HCT116 (cell line): ENCODE measurements around the gene CA6. TPM values are rescaled to one million over a fixed set of nuclear protein-coding genes. Genes with fewer than 3 reads are reported as not detected.

Experiments used
- ATAC-seq: fragments of 200-7000 bp; cut with Tn5 transposase; 2 replicates; pipeline ENCODE4 v1.9.1; 2020; ENCODE audit warnings: mild to moderate bottlenecking, moderate library complexity
- BruUV-seq: library from RNA; stranded (reverse); fragments of 400-500 nt; replicated peaks from 2 replicates; lab custom pipeline; 2021; lab: Mats Ljungman, UMichigan
- CTCF ChIA-PET: fragments of 300-600 bp; sonication (Branson Sonifier 250); formaldehyde crosslinking; loops from one replicate; lab custom pipeline; 2021; ENCODE audit warnings: antibody characterized with exemption; lab: Charles Lee
- POLR2A ChIA-PET: fragments of 300-600, 350-600 bp; sonication (Branson Sonifier 250); formaldehyde crosslinking; loops from one replicate; lab custom pipeline; 2021; ENCODE audit warnings: antibody characterized with exemption; lab: Charles Lee
- RAD21 ChIA-PET, 2 experiments: fragments of 300-600 bp; sonication (Branson Sonifier 250); formaldehyde crosslinking; loops; one replicate each; lab custom pipeline; 2023; ENCODE audit warnings: low total read pairs in 2 of 2; ENCODE audit not compliant: uncharacterized antibody in 2 of 2, unreplicated experiment in 2 of 2, low non-redundant PET in 1 of 2; lab: Charles Lee
- DNase-seq: peaks from one replicate; pipeline ENCODE4 v3.0.0-alpha.2; 2010; ENCODE audit warnings: low read depth, low spot score
- H2AFZ ChIP-seq: fragments of 200-600 bp; shearing (Covaris generic), sonication (generic); 2 replicates; pipeline ENCODE4 v1.6.1; 2017; ENCODE audit warnings: low read depth, mixed run types, mixed read lengths, antibody characterized with exemption, low read length; ENCODE audit not compliant: poor library complexity, severe bottlenecking
- H3K27ac ChIP-seq: 2 replicates; pipeline ENCODE4 v1.5.1; 2012; ENCODE audit warnings: low read depth, low read length
- H3K27me3 ChIP-seq: fragments of 200-600 bp; sonication (generic); 2 replicates; pipeline ENCODE4 v1.6.1; 2016; ENCODE audit warnings: mixed run types, low read length, mixed read lengths; ENCODE audit not compliant: insufficient read depth
- H3K36me3 ChIP-seq, 2 experiments: fragments of 200-500 bp in 1 of 2; fragments of 200-600 bp in 1 of 2; sonication (Bioruptor generic) in 1 of 2; sonication (generic) in 1 of 2; 2 replicates each; pipeline versions ENCODE4 v1.5.1 to v1.6.1; 2014 to 2016; ENCODE audit warnings: low read length in 2 of 2, inconsistent platforms in 1 of 2, mixed read lengths in 1 of 2, mixed run types in 1 of 2; ENCODE audit not compliant: insufficient read depth in 2 of 2, control insufficient read depth in 1 of 2
- H3K4me1 ChIP-seq, 2 experiments: fragments of 200-600 bp in 1 of 2; sonication (generic) in 1 of 2; 2 replicates each; pipeline versions ENCODE4 v1.5.1 to v1.6.1; 2012 to 2017; ENCODE audit warnings: low read length in 2 of 2, inconsistent platforms in 1 of 2, mild to moderate bottlenecking in 1 of 2, mixed read lengths in 1 of 2, mixed run types in 1 of 2, moderate library complexity in 1 of 2; ENCODE audit not compliant: insufficient read depth in 2 of 2, control insufficient read depth in 1 of 2
- H3K4me2 ChIP-seq: fragments of 200-600 bp; sonication (generic); 2 replicates; pipeline ENCODE4 v1.6.1; 2017; ENCODE audit warnings: mixed run types, low read length, mixed read lengths
- H3K4me3 ChIP-seq, 2 experiments: fragments of 200-600 bp in 1 of 2; sonication (generic) in 1 of 2; replicated peaks in 1 of 2; 2 replicates each; pipeline ENCODE4 v1.5.1; 2011 to 2016; ENCODE audit warnings: low read length in 2 of 2, control low read depth in 1 of 2, low read depth in 1 of 2, mild to moderate bottlenecking in 1 of 2, mixed read lengths in 1 of 2, mixed run types in 1 of 2
- H3K79me2 ChIP-seq: fragments of 200-600 bp; sonication (generic); 2 replicates; pipeline ENCODE4 v1.6.1; 2017; ENCODE audit warnings: mild to moderate bottlenecking, mixed run types, low read length, moderate library complexity, mixed read lengths; ENCODE audit not compliant: insufficient read depth
- H3K9ac ChIP-seq: fragments of 200-600 bp; sonication (generic); 2 replicates; pipeline ENCODE4 v1.6.1; 2016; ENCODE audit warnings: low read length, mixed read lengths
- H3K9me2 ChIP-seq: fragments of 200-600 bp; sonication (generic), shearing (Covaris generic); 2 replicates; pipeline ENCODE4 v1.6.1; 2017; ENCODE audit warnings: mixed run types, mild to moderate bottlenecking, moderate library complexity; ENCODE audit not compliant: insufficient read depth
- H3K9me3 ChIP-seq, 2 experiments: fragments of 200-500 bp in 1 of 2; fragments of 200-600 bp in 1 of 2; sonication (Bioruptor generic) in 1 of 2; sonication (generic) in 1 of 2; 2 replicates each; pipeline ENCODE4 v1.6.1; 2014 to 2017; ENCODE audit warnings: low read length in 2 of 2, mixed read lengths in 2 of 2, inconsistent platforms in 1 of 2, low read depth in 1 of 2, mild to moderate bottlenecking in 1 of 2, mixed run types in 1 of 2, moderate library complexity in 1 of 2; ENCODE audit not compliant: control insufficient read depth in 1 of 2, insufficient read depth in 1 of 2
- H4K20me1 ChIP-seq: fragments of 200-600 bp; sonication (generic), shearing (Covaris generic); 2 replicates; pipeline ENCODE4 v1.6.1; 2017; ENCODE audit warnings: mixed run types, mild to moderate bottlenecking, moderate library complexity; ENCODE audit not compliant: insufficient read depth
- CEBPB ChIP-seq: IDR thresholded peaks from 2 replicates; pipeline ENCODE4 v1.6.1; 2012; ENCODE audit warnings: low read depth
- EGR1 ChIP-seq: IDR thresholded peaks from 2 replicates; pipeline ENCODE4 v1.6.1; 2012; ENCODE audit warnings: low read depth
- ELF1 ChIP-seq: IDR thresholded peaks from 2 replicates; pipeline ENCODE4 v1.6.1; 2012; ENCODE audit warnings: low read depth, borderline replicate concordance
- EZH2 ChIP-seq: fragments of 200-600 bp; sonication (generic); IDR thresholded peaks from 2 replicates; pipeline ENCODE4 v1.6.1; 2017; ENCODE audit warnings: antibody characterized with exemption, mixed run types
- EZH2phosphoT487 ChIP-seq: fragments of 200-600 bp; IDR thresholded peaks from 2 replicates; pipeline ENCODE4 v1.6.1; 2018; ENCODE audit warnings: antibody characterized with exemption, borderline replicate concordance
- FOSL1 ChIP-seq: IDR thresholded peaks from 2 replicates; pipeline ENCODE4 v1.6.1; 2012; ENCODE audit warnings: low read depth
- POLR2A ChIP-seq: IDR thresholded peaks from 2 replicates; pipeline ENCODE4 v1.7.0; 2011; ENCODE audit warnings: borderline replicate concordance; ENCODE audit not compliant: insufficient read depth, insufficient read length; ENCODE audit errors: extremely low read depth
- POLR2AphosphoS5 ChIP-seq: IDR thresholded peaks from 2 replicates; pipeline ENCODE4 v1.6.1; 2011; ENCODE audit warnings: mild to moderate bottlenecking, low read depth, low read length, moderate library complexity
- RAD21 ChIP-seq: IDR thresholded peaks from 2 replicates; pipeline ENCODE4 v1.6.1; 2012; ENCODE audit warnings: low read depth, mild to moderate bottlenecking
- SIN3A ChIP-seq: IDR thresholded peaks from 2 replicates; pipeline ENCODE4 v1.6.1; 2012; ENCODE audit warnings: low read depth
- SP1 ChIP-seq: IDR thresholded peaks from 2 replicates; pipeline ENCODE4 v1.6.1; 2012; ENCODE audit warnings: low read depth
- SRF ChIP-seq: IDR thresholded peaks from 2 replicates; pipeline ENCODE4 v1.6.1; 2012; ENCODE audit warnings: low read depth
- YY1 ChIP-seq: IDR thresholded peaks from 2 replicates; pipeline ENCODE4 v1.6.1; 2011; ENCODE audit warnings: low read length, low read depth, moderate library complexity, mild to moderate bottlenecking; ENCODE audit not compliant: insufficient replicate concordance; ENCODE audit errors: extremely low read depth
- ZFX ChIP-seq: fragments of 450-650 bp; IDR thresholded peaks from 2 replicates; pipeline ENCODE4 v1.6.1; 2017
- ZNF274 ChIP-seq: fragments of 200-500 bp; sonication (Bioruptor generic); IDR thresholded peaks from 2 replicates; pipeline ENCODE4 v1.6.1; 2014; ENCODE audit warnings: mild to moderate bottlenecking, low read depth, low read length, inconsistent platforms
- intact Hi-C: fragments of 100-400 bp; cut with micrococcal nuclease; formaldehyde crosslinking; loops from 2 replicates; pipeline ENCODE4 v1.10.0; 2022
- total RNA-seq: library from RNA; stranded (reverse); gene quantifications from one replicate; pipeline ENCODE4 v1.2.1, GENCODE V29; 2021; ENCODE audit not compliant: unreplicated experiment
- TF ChIP-seq, protein P1 (sequence below): IDR thresholded peaks from 2 replicates; pipeline ENCODE4 v1.6.1; 2012
- TF ChIP-seq, protein P2 (sequence below): IDR thresholded peaks from 2 replicates; pipeline ENCODE4 v1.6.1; 2011; ENCODE audit warnings: mild to moderate bottlenecking, low read length, moderate library complexity; ENCODE audit not compliant: insufficient replicate concordance; ENCODE audit errors: extremely low read depth
- TF ChIP-seq, protein P3 (sequence below): IDR thresholded peaks from 2 replicates; pipeline ENCODE4 v1.6.1; 2012
- TF ChIP-seq, protein P4 (sequence below): IDR thresholded peaks from 2 replicates; pipeline ENCODE4 v1.6.1; 2012; ENCODE audit warnings: low read depth
- TF ChIP-seq, protein P5 (sequence below), 3 experiments: fragments of 200-600 bp in 1 of 3; sonication (generic) in 1 of 3; IDR thresholded peaks in 2 of 3; conservative IDR thresholded peaks in 1 of 3; 2 replicates each; pipeline ENCODE4 v1.5.1; 2012 to 2017; ENCODE audit warnings: low read depth in 2 of 3, low read length in 2 of 3, antibody characterized with exemption in 1 of 3, borderline replicate concordance in 1 of 3, control low read depth in 1 of 3, mild to moderate bottlenecking in 1 of 3, mixed read lengths in 1 of 3, mixed run types in 1 of 3, moderate library complexity in 1 of 3; ENCODE audit not compliant: insufficient read depth in 1 of 3

The CA6 gene
- total RNA-seq, 1 experiment from 2014 or later = not detected

DNA sequence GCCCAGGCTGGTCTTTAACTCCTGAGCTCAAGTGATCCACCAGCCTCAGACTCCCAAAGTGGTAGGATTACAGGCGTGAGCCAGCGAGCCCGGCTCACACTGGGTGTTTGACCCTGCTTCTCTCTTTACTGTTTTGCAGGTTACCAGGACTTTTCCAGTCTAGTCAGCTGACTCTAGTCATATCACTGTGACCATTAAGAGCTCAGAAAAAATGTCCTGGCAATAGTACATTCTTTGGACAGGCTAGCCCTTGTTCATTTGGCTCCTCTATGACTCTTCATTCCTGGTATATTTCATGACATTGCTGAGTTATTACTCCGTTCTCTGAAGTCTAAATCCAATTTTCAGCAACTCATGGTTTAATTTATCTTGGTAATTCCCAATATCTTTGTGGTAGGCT is 8.0 kb upstream of the CA6 start:
- Histone ChIP-seq H3K4me2 (no peak overlapping the region), H3K9me3 (no peaks in the 10 kb centered on the region), H4K20me1 (no peaks in the 10 kb centered on the region), H3K79me2 (no peaks in the 10 kb centered on the region), H2AFZ (no peak overlapping the region), H3K9me2 (no peaks in the 10 kb centered on the region), H3K27ac (no peak overlapping the region), H3K36me3 (no peaks in the 10 kb centered on the region), H3K4me1 (peaks cover 0 to 21% of the 10 kb centered on the region in 2 experiments; a peak in 2 of 4 replicates)
- ATAC-seq (no peak), DNase-seq (no peak)
- no TSS peak for BruUV-seq
- intact Hi-C loops = no loop called here
- TF ChIP-seq, protein P1, sequence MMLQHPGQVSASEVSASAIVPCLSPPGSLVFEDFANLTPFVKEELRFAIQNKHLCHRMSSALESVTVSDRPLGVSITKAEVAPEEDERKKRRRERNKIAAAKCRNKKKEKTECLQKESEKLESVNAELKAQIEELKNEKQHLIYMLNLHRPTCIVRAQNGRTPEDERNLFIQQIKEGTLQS = no peak
- no peak for TF ChIP-seq SRF
- TF ChIP-seq SP1 = no peak
- TF ChIP-seq POLR2A = no peak
- no peak for TF ChIP-seq EZH2phosphoT487
- TF ChIP-seq ZFX = no peak
- no peak for TF ChIP-seq POLR2AphosphoS5
- no peak for TF ChIP-seq CEBPB
- TF ChIP-seq YY1 = no peak
- no peak for TF ChIP-seq SIN3A
- no peak for TF ChIP-seq EZH2
- no peak for TF ChIP-seq RAD21
- TF ChIP-seq, protein P2, sequence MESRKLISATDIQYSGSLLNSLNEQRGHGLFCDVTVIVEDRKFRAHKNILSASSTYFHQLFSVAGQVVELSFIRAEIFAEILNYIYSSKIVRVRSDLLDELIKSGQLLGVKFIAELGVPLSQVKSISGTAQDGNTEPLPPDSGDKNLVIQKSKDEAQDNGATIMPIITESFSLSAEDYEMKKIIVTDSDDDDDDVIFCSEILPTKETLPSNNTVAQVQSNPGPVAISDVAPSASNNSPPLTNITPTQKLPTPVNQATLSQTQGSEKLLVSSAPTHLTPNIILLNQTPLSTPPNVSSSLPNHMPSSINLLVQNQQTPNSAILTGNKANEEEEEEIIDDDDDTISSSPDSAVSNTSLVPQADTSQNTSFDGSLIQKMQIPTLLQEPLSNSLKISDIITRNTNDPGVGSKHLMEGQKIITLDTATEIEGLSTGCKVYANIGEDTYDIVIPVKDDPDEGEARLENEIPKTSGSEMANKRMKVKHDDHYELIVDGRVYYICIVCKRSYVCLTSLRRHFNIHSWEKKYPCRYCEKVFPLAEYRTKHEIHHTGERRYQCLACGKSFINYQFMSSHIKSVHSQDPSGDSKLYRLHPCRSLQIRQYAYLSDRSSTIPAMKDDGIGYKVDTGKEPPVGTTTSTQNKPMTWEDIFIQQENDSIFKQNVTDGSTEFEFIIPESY = no peak
- TF ChIP-seq, protein P3, sequence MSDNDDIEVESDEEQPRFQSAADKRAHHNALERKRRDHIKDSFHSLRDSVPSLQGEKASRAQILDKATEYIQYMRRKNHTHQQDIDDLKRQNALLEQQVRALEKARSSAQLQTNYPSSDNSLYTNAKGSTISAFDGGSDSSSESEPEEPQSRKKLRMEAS = no peak
- TF ChIP-seq EGR1 = no peak
- no peak for TF ChIP-seq ELF1
- TF ChIP-seq FOSL1 = no peak
- TF ChIP-seq, protein P4, sequence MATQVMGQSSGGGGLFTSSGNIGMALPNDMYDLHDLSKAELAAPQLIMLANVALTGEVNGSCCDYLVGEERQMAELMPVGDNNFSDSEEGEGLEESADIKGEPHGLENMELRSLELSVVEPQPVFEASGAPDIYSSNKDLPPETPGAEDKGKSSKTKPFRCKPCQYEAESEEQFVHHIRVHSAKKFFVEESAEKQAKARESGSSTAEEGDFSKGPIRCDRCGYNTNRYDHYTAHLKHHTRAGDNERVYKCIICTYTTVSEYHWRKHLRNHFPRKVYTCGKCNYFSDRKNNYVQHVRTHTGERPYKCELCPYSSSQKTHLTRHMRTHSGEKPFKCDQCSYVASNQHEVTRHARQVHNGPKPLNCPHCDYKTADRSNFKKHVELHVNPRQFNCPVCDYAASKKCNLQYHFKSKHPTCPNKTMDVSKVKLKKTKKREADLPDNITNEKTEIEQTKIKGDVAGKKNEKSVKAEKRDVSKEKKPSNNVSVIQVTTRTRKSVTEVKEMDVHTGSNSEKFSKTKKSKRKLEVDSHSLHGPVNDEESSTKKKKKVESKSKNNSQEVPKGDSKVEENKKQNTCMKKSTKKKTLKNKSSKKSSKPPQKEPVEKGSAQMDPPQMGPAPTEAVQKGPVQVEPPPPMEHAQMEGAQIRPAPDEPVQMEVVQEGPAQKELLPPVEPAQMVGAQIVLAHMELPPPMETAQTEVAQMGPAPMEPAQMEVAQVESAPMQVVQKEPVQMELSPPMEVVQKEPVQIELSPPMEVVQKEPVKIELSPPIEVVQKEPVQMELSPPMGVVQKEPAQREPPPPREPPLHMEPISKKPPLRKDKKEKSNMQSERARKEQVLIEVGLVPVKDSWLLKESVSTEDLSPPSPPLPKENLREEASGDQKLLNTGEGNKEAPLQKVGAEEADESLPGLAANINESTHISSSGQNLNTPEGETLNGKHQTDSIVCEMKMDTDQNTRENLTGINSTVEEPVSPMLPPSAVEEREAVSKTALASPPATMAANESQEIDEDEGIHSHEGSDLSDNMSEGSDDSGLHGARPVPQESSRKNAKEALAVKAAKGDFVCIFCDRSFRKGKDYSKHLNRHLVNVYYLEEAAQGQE = no peak
- no peak for TF ChIP-seq ZNF274
- TF ChIP-seq, protein P5, sequence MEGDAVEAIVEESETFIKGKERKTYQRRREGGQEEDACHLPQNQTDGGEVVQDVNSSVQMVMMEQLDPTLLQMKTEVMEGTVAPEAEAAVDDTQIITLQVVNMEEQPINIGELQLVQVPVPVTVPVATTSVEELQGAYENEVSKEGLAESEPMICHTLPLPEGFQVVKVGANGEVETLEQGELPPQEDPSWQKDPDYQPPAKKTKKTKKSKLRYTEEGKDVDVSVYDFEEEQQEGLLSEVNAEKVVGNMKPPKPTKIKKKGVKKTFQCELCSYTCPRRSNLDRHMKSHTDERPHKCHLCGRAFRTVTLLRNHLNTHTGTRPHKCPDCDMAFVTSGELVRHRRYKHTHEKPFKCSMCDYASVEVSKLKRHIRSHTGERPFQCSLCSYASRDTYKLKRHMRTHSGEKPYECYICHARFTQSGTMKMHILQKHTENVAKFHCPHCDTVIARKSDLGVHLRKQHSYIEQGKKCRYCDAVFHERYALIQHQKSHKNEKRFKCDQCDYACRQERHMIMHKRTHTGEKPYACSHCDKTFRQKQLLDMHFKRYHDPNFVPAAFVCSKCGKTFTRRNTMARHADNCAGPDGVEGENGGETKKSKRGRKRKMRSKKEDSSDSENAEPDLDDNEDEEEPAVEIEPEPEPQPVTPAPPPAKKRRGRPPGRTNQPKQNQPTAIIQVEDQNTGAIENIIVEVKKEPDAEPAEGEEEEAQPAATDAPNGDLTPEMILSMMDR (IDR thresholded peaks at IDR 0.05 in 2 of 3, conservative IDR thresholded peaks at IDR 0.05 in 1 of 3; ENCODE audit: borderline replicate concordance in 1 of 3, insufficient read depth in 1 of 3, low read depth in 2 of 3, low read length in 2 of 3) = no peak
- TF ChIP-seq, all 23 proteins: peak for 0
- ChIA-PET RAD21 (no interaction called here), CTCF (no interaction called here), POLR2A (interaction anchor here (0.6 kb wide), 1 partner anchor 9 kb away, joined by 3 read pairs; no protein-coding TSS in a partner anchor)
- no peak overlapping the region for H3K4me3 ChIP-seq
- H3K27me3 ChIP-seq = no peaks in the 10 kb centered on the region
- no peak overlapping the region for H3K9ac ChIP-seq
